GM12891 (cell line): Measurements from ENCODE around the gene TBX4. TPM values are rescaled to one million over a fixed set of nuclear protein-coding genes. Genes with fewer than 3 reads are reported as not detected.

Experiments
- DNase-seq: peaks from one replicate; pipeline ENCODE4 v3.0.0; 2011; ENCODE audit warnings: low spot score; ENCODE audit not compliant: insufficient read length
- FAIRE-seq: peaks from 2 replicates; lab custom pipeline; 2011; peaks lifted over from hg19 to GRCh38; lab: Jason Lieb, UNC
- PAX5 ChIP-seq: IDR thresholded peaks from 2 replicates; pipeline ENCODE4 v1.6.1; 2011; ENCODE audit warnings: low read length, moderate library complexity, mild to moderate bottlenecking; ENCODE audit not compliant: insufficient read depth, severe bottlenecking
- POLR2A ChIP-seq: IDR thresholded peaks from 2 replicates; pipeline ENCODE4 v1.6.1; 2011; ENCODE audit warnings: low read depth, low read length, control low read depth
- POLR2AphosphoS5 ChIP-seq: IDR thresholded peaks from 2 replicates; pipeline ENCODE4 v1.6.1; 2011; ENCODE audit warnings: low read depth, low read length, control low read depth
- POU2F2 ChIP-seq: IDR thresholded peaks from 2 replicates; pipeline ENCODE4 v1.6.1; 2011; ENCODE audit warnings: low read depth, mild to moderate bottlenecking, control low read depth, low read length, moderate library complexity
- SPI1 ChIP-seq: IDR thresholded peaks from 2 replicates; pipeline ENCODE4 v1.6.1; 2011; ENCODE audit warnings: low read depth, low read length, control low read depth
- TAF1 ChIP-seq: IDR thresholded peaks from 2 replicates; pipeline ENCODE4 v1.6.1; 2011; ENCODE audit warnings: low read depth, low read length, control low read depth
- polyA plus RNA-seq: library from polyadenylated mRNA; unstranded; fragments of >200 nt; gene quantifications from one replicate; pipeline ENCODE4 v1.2.1, GENCODE V29; 2012; ENCODE audit warnings: low read depth, missing spikeins, inconsistent platforms; ENCODE audit not compliant: missing spikeins

Gene TBX4
- not detected for polyA plus RNA-seq

- DNase-seq: no peak
- FAIRE-seq: no peak
- TF ChIP-seq TAF1 (no peak), POU2F2 (no peak), SPI1 (no peak), POLR2A (no peak), POLR2AphosphoS5 (no peak), PAX5 (no peak)
Measured at GRCh38 chr17:61452301-61453290, at the start of gene TBX4. TBX4 (plus strand) TSS chr17:61452422; CDS start chr17:61456491, 4,069 bp downstream.

- TF ChIP-seq PAX5: no peak
Measured at GRCh38 chr17:61402978-61403800, 49.0 kb upstream of the TBX4 start.

GRCh38 chr17:61403801-61404662, 48.2 kb upstream of the TBX4 start:
- FAIRE-seq (no peak), DNase-seq (peak; percentile 18)
- no peak for TF ChIP-seq TAF1

More at GRCh38 chr17:61402978-61403800, 49.0 kb upstream of the TBX4 start:
- FAIRE-seq: no peak
- no peak for DNase-seq

GRCh38 chr17:61404663-61404912, 47.6 kb upstream of the TBX4 start:
- TF ChIP-seq PAX5 (no peak), POLR2AphosphoS5 (no peak), TAF1 (no peak), POLR2A (no peak), POU2F2 (no peak), SPI1 (no peak)
- FAIRE-seq (no peak), DNase-seq (peak; percentile 16)

GRCh38 chr17:61404913-61405685, 47.1 kb upstream of the TBX4 start:
- TF ChIP-seq POLR2AphosphoS5 (no peak), POLR2A (no peak), TAF1 (no peak), SPI1 (no peak), PAX5 (no peak), POU2F2 (no peak)
- peak; percentile 21 for DNase-seq
- no peak for FAIRE-seq

GRCh38 chr17:61405686-61406536, 46.3 kb upstream of the TBX4 start:
- FAIRE-seq (no peak), DNase-seq (peak; percentile 16)
- TF ChIP-seq TAF1 (no peak), POU2F2 (no peak), SPI1 (no peak), POLR2AphosphoS5 (no peak), PAX5 (no peak), POLR2A (no peak)

- TF ChIP-seq PAX5: no peak
- no peak for TF ChIP-seq TAF1
- TF ChIP-seq POLR2A: no peak
- TF ChIP-seq POU2F2: no peak
- no peak for TF ChIP-seq POLR2AphosphoS5
- no peak for TF ChIP-seq SPI1
- DNase-seq (no peak), FAIRE-seq (no peak)
Measured at GRCh38 chr17:61406537-61406845, 45.7 kb upstream of the TBX4 start.

GRCh38 chr17:61406971-61407911, 45.0 kb upstream of the TBX4 start:
- TF ChIP-seq SPI1 (no peak), POLR2A (no peak), POU2F2 (no peak), PAX5 (no peak), POLR2AphosphoS5 (no peak), TAF1 (no peak)
- DNase-seq (peak; percentile 6), FAIRE-seq (no peak)
